ENCODE results near the gene RBM28.

- TF ChIP-seq POLR2AphosphoS5 (IDR thresholded peaks at IDR 0.05) (no peak), CTCF (IDR thresholded peaks at IDR 0.05) (no peak), EP300 (IDR thresholded peaks at IDR 0.05; ENCODE audit: low read depth) (no peak), POLR2A (IDR thresholded peaks at IDR 0.05) (no peak)
Observed at GRCh38 chr7:128263420-128263819, 80.3 kb downstream of the RBM28 start.

Measured in transverse colon (tissue), 4 donors.